Endometrial microvascular endothelial cells (primary cell): Measurements from ENCODE around the gene ACSS2. TPM values are rescaled to one million over a fixed set of nuclear protein-coding genes. Genes with fewer than 3 reads are reported as not detected.

ENCODE experiments used
- in situ Hi-C: cut with HindIII; loops from 2 replicates; pipeline ENCODE4 v1.10.0; 2017; ENCODE audit warnings: low sequenced_read_pairs, low pct_unique_long_range_greater_than_20kb; ENCODE audit errors: inconsistent ontology term
- total RNA-seq: library from RNA; depleted of rRNA; stranded (reverse); fragments of >200 nt; gene quantifications from one replicate; pipeline ENCODE4 v1.2.3, GENCODE V29; 2015; ENCODE audit errors: inconsistent ontology term

Gene ACSS2
- total RNA-seq, 1 donor from 2014 or later = 38.2 TPM

DNA sequence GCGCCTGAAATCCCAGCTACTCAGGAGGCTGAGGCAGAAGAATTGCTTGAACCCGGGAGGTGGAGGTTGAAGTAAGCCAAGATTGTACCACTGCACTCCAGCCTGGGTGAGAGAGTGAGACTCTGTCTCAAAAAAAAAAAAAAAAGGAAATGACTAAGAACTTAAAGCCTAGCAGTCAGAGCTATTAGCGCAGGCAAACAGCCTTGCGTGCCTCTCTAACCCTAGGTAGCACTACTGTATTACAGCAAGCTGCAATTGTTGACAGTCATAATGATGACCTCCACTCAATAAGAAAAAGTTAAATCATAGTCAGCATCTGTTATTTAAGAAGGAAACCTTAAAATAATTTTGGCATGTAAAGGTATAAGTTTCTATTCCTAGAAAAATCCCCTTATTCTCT lies 64.8 kb downstream of the ACSS2 start:
- in situ Hi-C loops = no loop called here

DNA sequence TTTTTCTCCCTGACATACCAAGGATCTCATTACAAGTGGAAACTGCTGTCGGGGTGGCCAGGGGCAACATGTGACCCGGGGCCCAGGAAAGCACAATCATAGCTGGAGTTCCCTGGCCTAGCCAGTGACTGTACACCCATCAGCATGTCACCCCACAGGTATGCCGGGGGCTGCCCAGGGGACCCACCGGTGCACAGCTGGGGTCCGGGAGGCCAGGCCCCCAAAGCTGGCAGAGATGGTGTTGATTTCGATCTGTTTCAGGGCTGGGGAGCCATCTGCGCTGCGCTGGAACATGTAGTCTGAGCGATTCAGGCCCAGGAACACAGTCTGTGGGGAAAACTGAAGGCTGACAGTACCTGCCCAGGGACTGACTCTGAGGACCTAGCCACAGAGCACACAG lies 65.9 kb downstream of the ACSS2 start:
- in situ Hi-C loops = no loop called here

DNA sequence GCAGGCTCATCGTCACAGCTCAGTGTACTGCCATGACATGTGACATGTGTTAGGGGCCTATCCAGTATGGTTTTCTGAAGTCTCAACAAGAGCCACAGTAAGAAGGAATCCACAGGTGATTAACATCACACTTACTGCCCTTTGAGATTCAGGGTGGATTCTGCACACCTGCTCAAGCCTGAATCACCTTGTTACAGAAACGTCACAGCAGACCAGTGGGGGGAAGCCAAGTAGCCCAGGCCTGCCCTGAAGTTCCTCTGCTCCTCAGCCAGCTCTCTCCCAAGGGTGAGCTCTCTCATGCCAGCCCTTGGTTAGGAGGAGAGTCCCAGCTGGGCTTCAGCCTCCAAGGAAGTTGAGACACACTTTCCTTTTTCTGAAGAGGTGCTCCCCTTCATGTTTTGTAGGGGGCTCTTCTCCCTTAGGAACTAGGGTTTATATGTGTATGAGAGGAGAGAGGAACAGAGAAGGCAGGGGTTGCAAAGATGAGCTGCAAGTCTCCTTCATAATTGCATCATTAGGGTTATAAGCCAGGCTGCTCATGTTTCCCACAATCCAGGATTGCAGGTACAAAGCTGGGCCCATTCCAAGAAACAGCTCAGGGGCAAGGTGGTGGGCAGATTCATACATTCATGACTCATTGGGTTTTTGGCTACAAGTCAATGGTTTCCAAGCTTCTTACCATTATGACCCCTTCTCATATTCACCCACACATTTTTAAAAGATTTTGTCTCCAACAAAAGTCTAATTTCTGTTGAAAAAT lies 67.6 kb downstream of the ACSS2 start:
- in situ Hi-C loops = no loop called here

DNA sequence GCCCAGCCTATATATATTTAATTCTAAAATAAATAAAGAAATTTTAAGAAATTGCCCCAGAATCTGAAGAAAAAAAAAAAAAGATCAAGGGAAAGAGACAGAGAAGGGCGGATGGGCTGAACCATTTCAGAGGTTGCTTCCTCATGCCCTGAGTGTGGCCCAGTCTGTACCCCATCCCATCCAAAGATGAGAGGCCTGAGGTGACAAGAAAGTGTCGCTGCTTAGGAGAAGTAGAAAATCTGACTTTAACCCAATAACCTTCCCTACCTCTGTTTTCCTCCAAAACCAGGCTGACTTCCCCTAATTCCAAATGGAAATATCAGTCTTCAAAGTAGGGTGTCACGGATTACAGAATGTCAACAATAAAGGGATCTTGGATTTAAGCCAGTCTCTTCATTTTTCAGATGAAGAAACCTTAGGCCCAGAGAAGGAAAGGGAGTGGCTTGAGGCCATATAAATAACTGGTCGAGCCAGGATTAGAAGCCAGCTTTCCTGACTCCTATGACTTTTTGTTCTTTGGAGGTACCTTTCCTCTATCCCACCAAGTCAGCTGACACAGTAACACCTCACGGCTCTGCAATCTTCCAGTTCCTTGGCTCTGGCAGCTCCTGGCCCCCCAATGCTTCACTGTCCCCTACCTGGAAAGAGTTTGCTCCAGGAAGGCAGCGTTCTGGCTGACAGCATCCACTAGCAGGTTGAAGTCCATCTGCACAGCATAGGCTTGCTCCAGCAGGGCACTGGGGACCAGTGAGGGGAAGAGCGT lies 69.1 kb downstream of the ACSS2 start:
- in situ Hi-C loops = no loop called here

DNA sequence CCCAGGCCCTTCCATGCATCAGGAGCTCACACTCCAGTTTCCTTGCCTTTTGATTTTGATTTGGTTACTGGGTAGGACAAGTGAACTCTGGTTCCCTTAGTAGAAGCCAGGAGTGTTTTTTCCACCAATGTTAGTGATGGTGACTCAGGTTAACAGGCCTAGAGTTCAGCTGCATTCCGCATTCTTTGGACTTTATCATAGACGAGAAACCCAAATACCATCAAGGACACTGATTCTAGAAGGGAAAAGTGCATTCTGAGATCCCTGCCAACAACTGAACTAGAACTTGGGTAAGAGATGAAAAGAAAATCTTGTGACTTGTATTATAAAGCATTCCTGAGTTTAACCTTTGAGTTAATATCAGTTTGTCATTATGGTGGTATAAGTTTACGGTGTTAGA lies 70.2 kb downstream of the ACSS2 start:
- in situ Hi-C loops = no loop called here

DNA sequence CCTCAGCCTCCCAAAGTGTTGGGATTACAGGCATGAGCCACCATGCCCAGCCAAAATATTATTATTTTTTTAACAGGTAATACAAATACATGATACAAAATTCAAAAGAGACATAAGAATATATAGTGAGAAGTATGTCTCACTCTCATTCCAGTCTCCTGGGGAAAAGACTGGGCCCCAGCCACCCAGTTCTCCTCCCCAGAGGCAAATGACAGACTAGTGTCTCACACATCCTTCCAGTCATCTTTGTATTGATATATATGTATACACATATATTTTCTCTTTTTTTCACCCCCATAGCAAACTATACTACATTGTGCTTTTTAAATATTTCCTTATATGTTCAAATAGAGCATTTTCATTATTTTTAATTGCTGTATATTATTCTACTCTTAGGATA lies 70.9 kb downstream of the ACSS2 start:
- in situ Hi-C loops = no loop called here

DNA sequence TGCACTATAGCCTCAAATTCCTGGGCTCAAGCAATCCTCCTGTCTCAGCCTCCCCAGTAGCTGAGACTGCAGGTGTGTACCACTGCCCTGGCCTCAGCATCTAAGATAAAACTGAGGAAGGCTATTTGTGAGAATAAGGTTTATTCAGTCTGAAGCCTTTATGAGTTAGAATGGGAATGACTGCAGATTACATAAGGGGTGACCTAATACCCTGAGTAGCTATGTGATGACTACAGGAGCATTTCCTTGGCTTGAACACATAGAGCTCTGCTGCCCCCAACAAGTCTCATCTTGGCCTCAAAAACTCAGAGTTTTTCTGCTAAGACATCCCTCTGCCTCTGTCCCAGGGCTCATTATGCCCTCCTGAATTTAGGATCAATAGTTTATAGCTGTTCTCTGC lies 71.6 kb downstream of the ACSS2 start:
- in situ Hi-C loops = no loop called here

DNA sequence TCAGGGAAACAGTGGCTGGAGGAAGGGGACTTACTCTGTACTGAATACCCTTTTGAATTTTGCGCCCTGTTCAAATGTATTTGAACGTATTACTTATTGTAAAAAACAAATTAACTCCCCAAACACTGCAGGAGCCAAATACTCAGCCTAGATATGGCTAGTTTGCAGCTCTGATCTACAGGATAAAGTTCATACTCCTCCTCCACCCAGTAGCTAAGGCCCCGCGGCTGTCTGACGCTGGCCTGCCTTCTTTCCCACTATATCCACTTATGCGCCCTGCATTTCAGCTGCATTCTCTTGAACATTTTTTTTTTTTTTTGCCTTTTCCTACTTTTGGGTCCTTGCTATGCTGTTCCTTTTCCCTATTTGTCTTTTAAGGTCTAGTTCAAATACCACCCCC lies 72.7 kb downstream of the ACSS2 start:
- in situ Hi-C loops = no loop called here

DNA sequence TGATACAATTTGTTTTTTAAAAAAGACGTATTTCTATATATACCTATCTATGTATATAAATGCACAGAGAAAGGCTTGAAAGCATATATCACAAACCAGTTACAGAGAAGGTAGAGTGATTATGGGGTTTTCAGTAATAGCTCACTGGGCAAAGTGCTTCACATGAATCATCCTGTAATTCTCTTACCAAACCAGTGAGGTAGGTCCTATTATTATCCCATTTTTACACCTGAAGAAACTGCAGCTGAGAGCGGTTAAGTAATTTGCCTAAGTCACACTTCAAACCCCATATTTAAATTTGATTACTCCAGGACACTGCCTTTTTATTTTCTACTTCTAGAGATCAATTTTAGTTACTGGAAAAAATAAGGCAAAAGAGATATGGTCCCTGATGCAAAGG lies 74.8 kb downstream of the ACSS2 start:
- in situ Hi-C loops = no loop called here

DNA sequence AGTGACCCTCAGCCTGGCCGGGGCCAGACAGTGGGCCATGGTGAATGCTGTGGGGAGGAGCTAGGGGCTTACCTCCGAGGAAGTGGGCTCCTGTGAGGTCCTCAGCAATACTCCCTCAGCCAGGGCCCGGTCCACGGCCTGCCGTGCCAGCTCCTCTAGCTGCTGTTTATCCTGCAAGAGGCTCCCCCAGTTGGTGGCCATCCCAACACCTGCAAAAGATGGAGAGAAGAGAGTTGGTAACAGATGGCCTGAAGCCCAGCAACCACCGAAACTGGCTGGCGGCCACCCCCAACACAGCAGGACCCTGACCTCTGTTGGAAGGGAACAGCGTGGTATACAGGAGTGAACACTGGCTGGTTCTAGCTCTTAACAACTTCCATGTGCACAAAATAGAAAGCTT lies 75.2 kb downstream of the ACSS2 start:
- in situ Hi-C loops = no loop called here

DNA sequence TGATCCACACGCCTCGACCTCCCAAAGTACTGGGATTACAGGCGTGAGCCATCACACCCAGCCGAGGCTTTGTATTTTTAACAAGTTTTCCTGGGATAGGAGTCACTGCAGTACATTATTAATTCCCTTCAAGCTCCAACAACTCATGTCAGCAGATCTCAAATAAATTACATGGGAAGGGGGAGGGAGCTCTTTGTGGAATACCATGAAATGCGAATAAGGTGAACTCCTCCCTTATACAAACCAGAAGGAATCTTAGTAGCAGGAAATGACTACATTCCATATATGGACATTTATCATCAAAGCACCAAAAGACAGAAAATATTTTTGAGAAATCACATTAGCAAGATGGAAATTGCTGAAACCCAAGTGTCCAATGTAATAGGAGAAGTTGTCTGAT lies 76.3 kb downstream of the ACSS2 start:
- in situ Hi-C loops = no loop called here

DNA sequence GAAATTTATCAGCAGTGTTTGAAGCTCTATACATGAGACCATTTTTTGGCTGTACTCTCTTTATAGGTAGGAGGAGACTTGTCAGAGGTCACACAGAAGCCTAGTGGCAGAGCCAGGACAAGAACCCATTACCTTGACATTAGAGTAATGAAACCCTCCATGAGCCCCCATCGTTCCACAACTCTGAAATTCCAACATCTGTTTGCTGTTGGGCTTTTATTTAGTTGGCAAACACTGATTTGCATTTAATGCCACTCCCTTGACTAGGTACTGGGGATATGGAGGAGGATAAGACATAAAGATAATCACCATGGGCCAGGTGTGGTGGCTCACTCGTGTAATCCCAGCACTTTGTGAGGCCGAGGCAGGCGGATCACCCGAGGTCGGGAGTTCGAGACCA lies 77.5 kb downstream of the ACSS2 start:
- in situ Hi-C loops = no loop called here

DNA sequence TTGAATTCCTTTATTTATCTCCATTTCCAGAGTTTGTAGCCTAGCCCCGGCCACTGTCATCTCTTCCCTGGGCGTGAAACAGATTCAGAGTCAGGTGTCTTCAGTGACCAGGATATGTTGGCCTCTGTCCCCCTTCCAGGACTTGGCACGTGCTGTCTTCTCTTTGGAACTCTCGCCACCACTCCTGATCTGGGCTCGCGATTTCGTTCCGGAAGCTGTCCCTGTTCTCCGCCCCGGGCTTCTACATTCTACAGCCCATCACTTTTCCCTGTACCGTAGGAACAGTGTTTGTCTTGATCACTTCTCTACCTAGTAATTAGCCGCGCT lies 78.5 kb downstream of the ACSS2 start:
- in situ Hi-C loops = no loop called here

DNA sequence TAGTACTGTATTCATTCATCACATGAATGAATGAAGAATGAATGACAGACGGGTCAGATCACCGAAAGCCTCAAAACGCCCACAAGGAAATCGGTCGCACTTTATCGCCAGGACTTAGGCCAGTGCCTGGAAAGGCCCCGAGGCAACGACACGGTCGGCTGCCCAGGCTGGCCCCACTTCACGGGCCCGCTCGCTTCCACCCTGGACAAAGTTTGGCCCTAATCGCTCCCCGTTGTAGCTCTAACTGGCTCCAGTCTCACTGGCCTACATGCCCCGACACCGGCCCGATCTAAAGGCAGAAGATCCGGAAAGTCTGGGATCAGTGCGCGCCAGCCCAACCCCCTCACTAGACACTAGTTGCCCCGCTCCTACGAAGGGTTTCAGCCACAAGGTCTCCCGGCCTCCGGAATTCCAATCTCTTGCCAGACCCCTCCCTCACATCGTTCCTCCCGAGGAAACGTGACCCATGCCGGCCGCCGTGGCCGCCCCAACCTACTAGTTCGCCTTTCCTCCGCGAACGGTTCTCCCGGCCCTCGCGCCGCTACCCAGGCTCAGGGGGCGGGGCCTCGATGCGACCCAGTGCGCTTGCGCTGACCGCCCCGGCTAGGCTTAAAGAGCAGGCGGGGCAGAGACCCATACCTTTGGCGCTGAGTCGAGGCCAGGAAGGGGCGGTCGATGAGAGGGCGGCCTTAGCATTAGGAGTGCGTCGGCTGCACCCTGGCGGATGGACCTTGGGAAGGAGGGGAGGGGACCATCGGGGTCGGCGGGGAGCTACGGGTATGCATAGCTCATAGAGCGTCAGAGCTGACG lies 79.0 kb downstream of the ACSS2 start, which contains the start of the genes GSS and MYH7B:
GSS (minus strand) TSS at position 576 of the 810 bp plus-strand sequence. CDS start 3,954 bp downstream, outside the sequence.
MYH7B (plus strand) TSS at position 638 of the 810 bp plus-strand sequence. CDS start 22,138 bp downstream, outside the sequence.
- in situ Hi-C loops = no loop called here

DNA sequence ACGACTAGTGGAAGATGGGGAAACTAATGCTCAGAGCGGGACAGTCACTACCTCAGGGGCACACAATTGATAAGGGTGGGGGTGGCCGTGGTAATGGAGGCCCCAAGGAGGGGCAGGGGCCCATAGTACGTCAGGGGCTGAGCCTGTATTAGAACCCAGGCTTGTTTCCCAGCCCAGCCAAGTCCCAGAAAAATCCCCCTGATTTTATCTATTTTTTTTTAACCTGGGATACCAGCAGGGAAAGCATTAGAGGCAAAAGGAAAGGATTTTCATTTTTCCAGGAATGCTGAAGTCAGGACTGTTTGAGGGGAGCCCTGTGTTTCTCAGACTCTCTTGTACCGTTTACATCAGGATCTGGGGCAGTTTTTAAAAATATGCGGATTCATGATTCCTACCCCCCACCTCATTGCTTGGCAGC lies 79.6 kb downstream of the ACSS2 start:
- in situ Hi-C loops = no loop called here

DNA sequence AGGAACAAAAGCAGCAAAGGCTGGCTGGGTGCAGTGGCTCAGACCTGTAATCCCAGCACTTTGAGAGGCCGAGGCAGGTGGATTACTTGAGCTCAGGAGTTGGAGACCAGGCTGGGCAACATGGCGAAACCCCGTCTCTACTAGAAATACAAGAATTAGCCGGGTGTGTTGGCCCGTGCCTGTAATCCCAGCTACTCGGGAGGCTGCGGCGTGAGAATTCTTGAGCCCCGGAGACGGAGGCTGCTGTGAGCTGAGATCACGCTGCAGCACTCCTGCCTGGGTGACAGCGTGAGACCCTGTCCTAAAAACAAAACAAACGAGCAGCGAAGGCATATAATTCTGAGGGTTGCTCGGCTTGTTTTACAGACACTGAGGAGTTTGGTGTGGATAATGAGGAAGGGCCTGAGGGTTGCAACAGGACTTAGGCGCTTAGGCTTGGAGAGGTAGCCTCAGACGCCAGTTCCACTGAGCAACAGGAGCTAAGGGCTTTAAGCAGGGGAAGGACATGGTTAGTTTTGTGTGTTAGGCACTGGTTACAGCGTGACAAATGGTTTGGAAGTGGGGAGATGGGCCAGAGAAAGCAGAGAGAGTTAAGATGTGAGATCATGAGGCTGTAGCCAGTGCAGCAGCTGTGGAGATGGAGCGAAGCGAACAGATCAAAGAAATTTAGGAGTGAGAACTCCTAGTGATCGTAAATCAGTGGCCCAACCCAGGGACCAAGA lies 80.5 kb downstream of the ACSS2 start:
- in situ Hi-C loops = no loop called here

DNA sequence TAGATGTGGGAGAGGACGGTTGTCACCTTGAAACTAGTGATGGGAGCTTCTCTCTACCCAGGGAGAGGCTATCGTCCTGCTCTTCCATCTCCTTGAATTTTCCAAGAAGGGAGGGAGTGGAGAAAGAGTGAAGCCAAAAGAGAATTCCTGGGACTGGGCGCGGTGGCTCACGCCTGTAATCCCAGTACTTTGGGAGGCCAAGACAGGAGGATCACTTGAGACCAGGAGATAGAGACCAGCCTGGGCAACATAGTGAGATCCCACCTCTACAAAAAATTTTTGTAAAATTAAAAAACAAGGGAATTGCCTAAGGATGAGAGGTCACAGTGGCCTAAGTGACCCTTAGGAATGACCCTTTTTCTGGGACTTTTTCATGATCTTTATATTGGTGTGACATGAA lies 88.1 kb downstream of the ACSS2 start:
- in situ Hi-C loops = no loop called here

DNA sequence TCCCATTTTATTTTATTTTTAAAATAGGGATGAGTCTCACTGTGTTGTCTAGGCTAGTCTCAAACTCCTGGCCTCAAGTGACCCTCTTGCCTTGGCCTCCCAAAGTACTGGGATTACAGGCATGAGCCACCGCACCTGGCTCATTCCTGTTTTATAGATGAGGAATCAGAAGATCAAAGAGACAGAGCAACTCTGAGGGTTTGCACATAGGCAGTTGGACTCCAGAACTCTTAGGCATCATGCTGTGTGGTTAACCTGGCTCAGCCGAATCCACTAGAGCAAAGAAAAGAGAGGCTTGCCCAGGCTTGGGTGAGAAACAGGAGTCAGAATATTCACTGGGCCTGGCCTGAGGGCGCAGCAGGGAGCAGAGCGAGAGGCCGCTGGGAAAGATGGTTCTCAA lies 88.6 kb downstream of the ACSS2 start:
- in situ Hi-C loops = no loop called here

DNA sequence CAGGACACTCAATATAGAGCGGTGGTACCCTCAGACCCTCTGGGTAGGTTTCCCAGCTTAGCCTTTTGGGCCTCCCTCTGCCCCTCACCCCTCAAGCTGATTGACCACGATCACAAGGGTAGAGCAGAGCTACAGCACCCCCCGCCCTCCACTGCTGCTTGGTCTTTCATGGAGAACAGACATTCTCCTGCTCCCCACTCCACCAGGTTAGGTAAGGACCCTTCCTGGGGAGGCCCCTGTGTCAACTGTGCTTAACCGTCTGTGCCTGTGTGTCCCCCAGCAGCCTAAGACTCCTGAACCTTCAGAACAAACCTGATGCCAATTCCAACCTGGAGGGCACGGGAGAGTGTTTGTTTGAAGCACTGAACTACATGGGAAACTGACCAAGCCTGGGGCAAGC lies 91.0 kb downstream of the ACSS2 start:
- in situ Hi-C loops = no loop called here
